HEK293T (cell line): Measurements from ENCODE around the gene ASB18.

Experiments used
- BHLHE40 ChIP-seq: fragments of 450-650 bp; IDR thresholded peaks from 2 replicates; pipeline ENCODE4 v1.6.1; 2016; ENCODE audit warnings: mild to moderate bottlenecking, moderate library complexity, borderline replicate concordance
- ELF4 ChIP-seq: fragments of 450-650 bp; IDR thresholded peaks from 2 replicates; pipeline ENCODE4 v1.6.1; 2017; ENCODE audit warnings: antibody characterized with exemption
- FOXK2 ChIP-seq: fragments of 450-650 bp; IDR thresholded peaks from 2 replicates; pipeline ENCODE4 v1.6.1; 2016; ENCODE audit warnings: mild to moderate bottlenecking
- FOXM1 ChIP-seq: fragments of 450-650 bp; IDR thresholded peaks from 2 replicates; pipeline ENCODE4 v1.6.1; 2017; ENCODE audit warnings: mild to moderate bottlenecking, borderline replicate concordance
- TF ChIP-seq, protein P1 (sequence below): fragments of 450-650 bp; IDR thresholded peaks from 2 replicates; pipeline ENCODE4 v1.6.1; 2016

DNA sequence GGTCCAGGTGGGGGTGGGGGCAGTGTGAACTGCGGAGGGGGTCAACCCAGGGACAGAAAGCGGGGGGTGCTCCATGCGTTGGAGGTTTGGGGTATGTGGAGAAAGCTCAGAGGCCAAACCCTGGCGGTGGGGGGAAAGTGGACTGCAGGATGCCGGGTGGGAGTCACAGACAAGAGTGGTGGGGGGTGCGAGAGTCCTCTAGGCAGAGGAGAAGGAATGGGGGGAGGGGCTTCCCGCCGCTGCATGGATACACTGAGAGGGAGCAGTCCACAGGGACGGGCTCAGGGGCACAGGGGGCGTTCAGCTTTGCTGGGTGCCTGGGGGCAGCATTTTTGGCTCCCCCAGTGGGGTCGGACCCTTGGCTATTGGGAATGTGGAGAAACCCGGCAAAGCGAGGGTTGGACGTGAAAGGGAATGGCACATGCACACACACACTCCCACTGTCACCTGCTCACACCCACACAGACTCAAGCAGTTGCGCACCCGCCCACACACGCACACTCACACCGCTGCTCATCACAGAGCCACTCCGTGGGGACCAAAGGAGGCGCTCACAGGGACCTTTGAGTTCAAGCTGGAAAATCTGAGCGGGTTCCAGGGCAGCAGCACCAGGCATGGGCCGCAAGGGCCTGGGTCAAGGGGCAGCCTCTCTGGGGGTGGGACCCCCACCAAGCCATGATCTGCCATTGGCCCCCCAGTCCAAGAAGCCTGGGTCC is 103.7 kb downstream of the ASB18 start:
- TF ChIP-seq, protein P1, sequence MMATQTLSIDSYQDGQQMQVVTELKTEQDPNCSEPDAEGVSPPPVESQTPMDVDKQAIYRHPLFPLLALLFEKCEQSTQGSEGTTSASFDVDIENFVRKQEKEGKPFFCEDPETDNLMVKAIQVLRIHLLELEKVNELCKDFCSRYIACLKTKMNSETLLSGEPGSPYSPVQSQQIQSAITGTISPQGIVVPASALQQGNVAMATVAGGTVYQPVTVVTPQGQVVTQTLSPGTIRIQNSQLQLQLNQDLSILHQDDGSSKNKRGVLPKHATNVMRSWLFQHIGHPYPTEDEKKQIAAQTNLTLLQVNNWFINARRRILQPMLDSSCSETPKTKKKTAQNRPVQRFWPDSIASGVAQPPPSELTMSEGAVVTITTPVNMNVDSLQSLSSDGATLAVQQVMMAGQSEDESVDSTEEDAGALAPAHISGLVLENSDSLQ = no peak
- TF ChIP-seq BHLHE40 (no peak), FOXM1 (no peak), ELF4 (no peak), FOXK2 (no peak)
